ENCODE results near the gene GNB1L.

GRCh38 chr22:19748991-19749664 is 105.5 kb downstream of the GNB1L start:
- TF ChIP-seq, protein P1, sequence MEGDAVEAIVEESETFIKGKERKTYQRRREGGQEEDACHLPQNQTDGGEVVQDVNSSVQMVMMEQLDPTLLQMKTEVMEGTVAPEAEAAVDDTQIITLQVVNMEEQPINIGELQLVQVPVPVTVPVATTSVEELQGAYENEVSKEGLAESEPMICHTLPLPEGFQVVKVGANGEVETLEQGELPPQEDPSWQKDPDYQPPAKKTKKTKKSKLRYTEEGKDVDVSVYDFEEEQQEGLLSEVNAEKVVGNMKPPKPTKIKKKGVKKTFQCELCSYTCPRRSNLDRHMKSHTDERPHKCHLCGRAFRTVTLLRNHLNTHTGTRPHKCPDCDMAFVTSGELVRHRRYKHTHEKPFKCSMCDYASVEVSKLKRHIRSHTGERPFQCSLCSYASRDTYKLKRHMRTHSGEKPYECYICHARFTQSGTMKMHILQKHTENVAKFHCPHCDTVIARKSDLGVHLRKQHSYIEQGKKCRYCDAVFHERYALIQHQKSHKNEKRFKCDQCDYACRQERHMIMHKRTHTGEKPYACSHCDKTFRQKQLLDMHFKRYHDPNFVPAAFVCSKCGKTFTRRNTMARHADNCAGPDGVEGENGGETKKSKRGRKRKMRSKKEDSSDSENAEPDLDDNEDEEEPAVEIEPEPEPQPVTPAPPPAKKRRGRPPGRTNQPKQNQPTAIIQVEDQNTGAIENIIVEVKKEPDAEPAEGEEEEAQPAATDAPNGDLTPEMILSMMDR (IDR thresholded peaks at IDR 0.05; ENCODE audit: low read depth, low read length), result no peak
- TF ChIP-seq EZH2phosphoT487 (IDR thresholded peaks at IDR 0.05; ENCODE audit: low read depth), result no peak
